Esophagus (tissue), 2 donors: ENCODE results near the gene GALNT7. TPM values are rescaled to one million over a fixed set of nuclear protein-coding genes. Genes with fewer than 3 reads are reported as not detected.
"Not testable (repeated sequence)": the region's sequence is repeated elsewhere in the genome, so short reads cannot be mapped to it uniquely, and the experiment has no call there.

Experiments used
- H3K27ac ChIP-seq, 2 donors: one replicate each; pipeline ENCODE4 v1.5.1; 2013; ENCODE audit warnings: low read depth in 2 of 2, mild to moderate bottlenecking in 2 of 2, inconsistent platforms in 1 of 2, low read length in 1 of 2, moderate library complexity in 1 of 2
- H3K27me3 ChIP-seq, 2 donors: one replicate each; pipeline ENCODE4 v1.6.1; 2013; ENCODE audit warnings: low read length in 2 of 2, control low read depth in 1 of 2, mild to moderate bottlenecking in 1 of 2; ENCODE audit not compliant: insufficient read depth in 2 of 2, control insufficient read depth in 1 of 2
- H3K36me3 ChIP-seq, 2 donors: one replicate each; pipeline ENCODE4 v1.6.1; 2013; ENCODE audit warnings: low read length in 1 of 2; ENCODE audit not compliant: control insufficient read depth in 2 of 2, insufficient read depth in 2 of 2
- H3K4me1 ChIP-seq, 2 donors: one replicate each; pipeline ENCODE4 v1.6.1; 2013; ENCODE audit warnings: low read length in 1 of 2; ENCODE audit not compliant: control insufficient read depth in 2 of 2, insufficient read depth in 2 of 2
- H3K4me3 ChIP-seq, 2 donors: one replicate each; pipeline ENCODE4 v1.5.1; 2013; ENCODE audit warnings: low read length in 2 of 2, mild to moderate bottlenecking in 2 of 2, low read depth in 1 of 2, moderate library complexity in 1 of 2
- H3K9me3 ChIP-seq, 2 donors: one replicate each; pipeline ENCODE4 v1.6.1; 2013; ENCODE audit warnings: mild to moderate bottlenecking in 2 of 2, low read depth in 1 of 2, low read length in 1 of 2, moderate library complexity in 1 of 2; ENCODE audit not compliant: control insufficient read depth in 2 of 2, insufficient read depth in 1 of 2
- WGBS, 2 donors: extraction: QIAGEN DNeasy Blood & Tissue Kit; methylation state at CpG; one replicate each; pipeline ENCODE4 v1.1.7; 2013; 5-methylcytosine and 5-hydroxymethylcytosine counted together
- polyA plus RNA-seq, 2 donors: library from polyadenylated mRNA; stranded (reverse); fragments of 200-250 nt; gene quantifications; one replicate each; pipeline ENCODE4 v1.2.3, GENCODE V29; 2013
- donor health status: healthy with polysubstance abuse.
- donor health status: Bipolar disorder and iron deficiency.

Gene GALNT7
- polyA plus RNA-seq, 2 donors: 13.6 to 15.1 TPM

- H3K9me3 ChIP-seq, H3K36me3 ChIP-seq, H3K27me3 ChIP-seq, H3K4me1 ChIP-seq, H3K27ac ChIP-seq, H3K4me3 ChIP-seq: not testable (repeated sequence)
- WGBS, 2 donors: 89 to 98% methylated on average over 4 of the region's 4 CpGs
Observed at GRCh38 chr4:173219126-173219437, 50.5 kb downstream of the GALNT7 start.

- no peaks in the 10 kb centered on the region for H3K4me1 ChIP-seq
- H3K4me3 ChIP-seq: no peak overlapping the region
- WGBS, 2 donors: 84 to 91% methylated on average over 3 of the region's 3 CpGs
Observed at GRCh38 chr4:173223743-173224142, 55.1 kb downstream of the GALNT7 start.

DNA sequence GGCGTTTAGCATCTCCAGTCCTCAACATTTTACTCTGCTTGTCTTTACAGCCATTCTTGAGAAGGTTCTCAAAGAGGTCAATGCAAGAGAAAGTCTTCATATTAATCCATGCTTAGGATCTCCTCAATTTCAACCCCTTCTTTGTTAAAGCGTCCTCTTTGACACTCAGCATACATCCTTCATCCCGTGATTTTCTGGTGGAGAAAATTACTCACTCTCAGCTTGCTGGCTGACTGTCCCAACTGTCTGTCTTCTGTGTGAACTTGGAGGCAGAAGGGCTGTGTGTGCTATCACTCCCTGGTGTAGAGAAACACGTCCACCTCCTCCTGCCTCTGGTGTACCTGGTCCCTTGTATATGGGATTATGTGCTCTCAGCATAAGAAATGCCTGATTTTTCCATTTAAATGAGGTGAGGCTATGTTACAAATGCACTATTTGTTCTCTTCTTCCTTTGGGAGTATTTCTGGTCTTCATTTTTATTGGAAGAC lies 57.8 kb downstream of the GALNT7 start:
- 91 to 92% methylated on average over 4 of the region's 4 CpGs for WGBS, 2 donors
- no peaks in the 10 kb centered on the region for H3K27me3 ChIP-seq

More at GRCh38 chr4:173223743-173224142, 55.1 kb downstream of the GALNT7 start:
- H3K27me3 ChIP-seq: no peaks in the 10 kb centered on the region
- no peak overlapping the region for H3K27ac ChIP-seq
- H3K9me3 ChIP-seq: no peaks in the 10 kb centered on the region
- H3K36me3 ChIP-seq: no peaks in the 10 kb centered on the region

GRCh38 chr4:173227756-173228155 lies 59.1 kb downstream of the GALNT7 start:
- H3K36me3 ChIP-seq: no peaks in the 10 kb centered on the region
- no peaks in the 10 kb centered on the region for H3K4me1 ChIP-seq
- no peaks in the 10 kb centered on the region for H3K27me3 ChIP-seq
- WGBS, 2 donors: 88 to 93% methylated on average over 2 of the region's 2 CpGs
- H3K27ac ChIP-seq: no peak overlapping the region
- no peak overlapping the region for H3K4me3 ChIP-seq
- H3K9me3 ChIP-seq: no peaks in the 10 kb centered on the region

More for the DNA sequence above, 57.8 kb downstream of the GALNT7 start:
- H3K4me1 ChIP-seq: no peaks in the 10 kb centered on the region
- no peaks in the 10 kb centered on the region for H3K9me3 ChIP-seq
- no peaks in the 10 kb centered on the region for H3K36me3 ChIP-seq
- no peak overlapping the region for H3K4me3 ChIP-seq
- no peak overlapping the region for H3K27ac ChIP-seq

DNA sequence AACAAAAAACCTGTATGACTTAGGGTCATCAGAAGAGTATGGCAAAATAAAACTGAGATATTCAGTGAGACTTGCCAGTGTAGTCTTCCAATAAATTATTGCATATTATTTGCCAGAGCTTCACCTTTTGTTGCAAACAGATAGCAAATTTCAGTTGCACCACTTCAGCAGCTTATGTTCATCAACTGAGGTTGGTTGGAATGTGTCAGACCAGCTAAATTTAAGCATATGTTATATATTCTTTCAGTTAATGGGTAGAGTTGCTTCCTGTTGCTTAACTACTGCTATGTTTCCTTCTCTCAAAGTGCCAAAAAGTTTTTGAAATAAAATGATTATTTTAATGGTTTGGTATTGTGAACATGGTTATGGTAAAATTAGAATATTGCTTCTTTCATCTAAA lies 61.5 kb downstream of the GALNT7 start:
- no peaks in the 10 kb centered on the region for H3K4me1 ChIP-seq
- no peak overlapping the region for H3K27ac ChIP-seq
- no peaks in the 10 kb centered on the region for H3K27me3 ChIP-seq
- no peak overlapping the region for H3K4me3 ChIP-seq
- no peaks in the 10 kb centered on the region for H3K9me3 ChIP-seq
- no peaks in the 10 kb centered on the region for H3K36me3 ChIP-seq

DNA sequence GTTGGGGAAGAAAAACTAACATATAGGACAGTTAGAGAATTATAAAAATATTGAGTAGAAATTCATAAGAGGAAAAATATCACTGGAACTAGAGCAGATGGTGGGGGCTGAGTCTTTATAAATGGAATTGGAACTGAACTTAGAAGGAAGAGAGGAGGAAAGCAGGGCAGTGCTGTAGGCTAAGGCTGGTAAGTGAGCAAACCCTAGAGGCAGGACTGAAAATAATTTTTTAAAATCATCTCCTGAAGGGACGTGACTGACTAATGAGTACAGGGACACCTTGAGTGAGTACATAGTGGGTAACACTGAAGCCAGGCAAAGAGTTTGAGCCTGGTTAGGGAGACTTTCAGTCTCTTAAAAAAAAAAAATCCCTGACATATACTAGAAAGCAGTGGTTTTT lies 63.3 kb downstream of the GALNT7 start:
- no peaks in the 10 kb centered on the region for H3K9me3 ChIP-seq
- H3K4me3 ChIP-seq: no peak overlapping the region
- H3K4me1 ChIP-seq: no peaks in the 10 kb centered on the region
- no peak overlapping the region for H3K27ac ChIP-seq
- WGBS, 2 donors: 67 to 75% methylated on average over 1 of the region's 1 CpG
- no peaks in the 10 kb centered on the region for H3K36me3 ChIP-seq
- no peaks in the 10 kb centered on the region for H3K27me3 ChIP-seq

DNA sequence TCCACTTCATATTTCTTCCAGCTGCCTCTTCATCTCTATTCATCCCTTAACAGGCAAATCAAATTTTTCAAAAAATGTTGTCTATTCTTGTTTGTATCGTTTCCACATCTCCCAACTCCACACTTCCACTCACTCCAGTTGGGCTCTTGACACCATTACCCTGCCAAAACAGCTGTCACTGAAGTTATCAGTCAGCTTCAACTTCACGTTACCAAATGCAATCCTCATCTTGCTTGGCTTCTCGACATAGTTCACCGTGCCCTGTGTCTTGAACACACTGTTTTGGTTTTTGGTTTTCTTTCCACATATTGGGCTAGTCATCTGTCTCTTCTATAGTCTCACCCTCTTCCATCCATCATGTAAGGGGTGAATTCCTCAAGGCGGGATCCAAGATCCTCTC lies 65.2 kb downstream of the GALNT7 start:
- 90 to 97% methylated on average over 5 of the region's 5 CpGs for WGBS, 2 donors
- Histone ChIP-seq H3K9me3 (no peaks in the 10 kb centered on the region), H3K27ac (no peak overlapping the region), H3K36me3 (no peaks in the 10 kb centered on the region), H3K4me1 (no peaks in the 10 kb centered on the region), H3K4me3 (no peak overlapping the region), H3K27me3 (no peaks in the 10 kb centered on the region)

DNA sequence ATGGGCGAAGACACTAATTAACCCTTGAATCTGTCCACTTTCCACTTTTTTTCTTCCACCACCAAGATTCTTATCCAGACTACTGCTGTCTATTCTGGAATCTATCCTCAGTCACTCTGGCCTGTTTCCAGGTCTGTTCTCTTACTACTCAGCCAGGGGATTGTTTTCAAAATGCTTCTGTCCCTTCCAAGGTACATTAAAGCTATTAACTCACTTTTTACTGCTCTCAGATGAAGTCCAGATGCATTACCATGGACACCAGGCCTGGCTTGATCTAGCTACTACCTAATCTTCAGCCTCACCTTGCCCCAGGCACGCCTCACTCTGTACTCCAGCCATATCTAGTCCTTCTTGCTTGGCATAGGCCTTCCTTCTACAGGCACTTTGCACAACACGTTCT lies 66.4 kb downstream of the GALNT7 start:
- WGBS, 2 donors: 93 to 95% methylated on average over 3 of the region's 3 CpGs
- Histone ChIP-seq H3K4me1 (no peaks in the 10 kb centered on the region), H3K9me3 (no peaks in the 10 kb centered on the region)

DNA sequence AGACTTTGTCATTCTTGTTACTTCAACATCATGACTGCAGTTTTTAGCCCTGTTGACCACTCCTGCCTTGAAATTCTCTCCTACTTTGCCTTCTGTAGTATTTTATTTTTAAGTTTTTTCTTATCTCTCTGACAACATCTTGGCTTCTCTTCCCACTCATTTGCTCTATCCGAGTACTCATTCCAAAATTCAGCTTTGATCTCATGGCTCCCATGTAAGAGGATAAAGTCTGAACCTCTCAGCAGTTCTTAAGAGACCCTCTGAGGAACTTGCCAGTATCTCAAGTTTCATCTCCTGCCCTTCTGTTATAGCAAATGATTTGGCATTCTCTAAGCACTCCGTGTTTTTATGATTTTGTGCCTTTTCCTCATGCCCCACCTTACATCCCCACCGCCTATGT lies 67.7 kb downstream of the GALNT7 start:
- no peak overlapping the region for H3K4me3 ChIP-seq
- WGBS, 2 donors: 75 to 81% methylated on average over 3 of the region's 3 CpGs
- no peaks in the 10 kb centered on the region for H3K9me3 ChIP-seq
- H3K4me1 ChIP-seq: no peaks in the 10 kb centered on the region
- H3K36me3 ChIP-seq: no peaks in the 10 kb centered on the region
- H3K27me3 ChIP-seq: no peaks in the 10 kb centered on the region
- no peak overlapping the region for H3K27ac ChIP-seq

More for the DNA sequence above, 66.4 kb downstream of the GALNT7 start:
- Histone ChIP-seq H3K27ac (no peak overlapping the region), H3K36me3 (no peaks in the 10 kb centered on the region), H3K4me3 (no peak overlapping the region), H3K27me3 (no peaks in the 10 kb centered on the region)

DNA sequence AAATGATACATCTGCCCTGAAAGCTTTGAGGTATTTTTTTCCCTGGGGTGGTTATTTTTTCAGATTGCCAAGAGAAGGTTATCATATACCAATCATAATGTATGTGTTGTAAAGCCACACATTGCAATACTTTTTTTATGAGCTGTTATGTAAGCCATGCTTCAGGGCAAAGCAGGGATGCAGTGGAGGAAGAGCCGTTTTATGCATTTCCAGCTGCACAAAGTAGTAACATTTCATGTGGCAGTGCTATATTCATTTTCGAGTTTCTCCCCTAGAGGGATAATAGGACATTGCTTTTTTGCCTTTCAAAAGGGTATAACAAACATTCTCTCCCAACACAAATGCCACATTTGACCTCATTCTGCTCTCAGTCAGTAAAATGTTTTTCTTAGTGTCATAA lies 68.5 kb downstream of the GALNT7 start:
- H3K27ac ChIP-seq: no peak overlapping the region
- WGBS, 2 donors: 36 to 50% methylated on average over 2 of the region's 2 CpGs
- H3K36me3 ChIP-seq: no peaks in the 10 kb centered on the region
- H3K27me3 ChIP-seq: no peaks in the 10 kb centered on the region
- H3K9me3 ChIP-seq: no peaks in the 10 kb centered on the region
- H3K4me3 ChIP-seq: no peak overlapping the region
- H3K4me1 ChIP-seq: no peaks in the 10 kb centered on the region
